Activated T-helper 1 cell treated with Interleukin-2 at 50 U/mL for 16 hours (primary cell): Measurements from ENCODE around the gene PRKAG2.

Experiments
- DNase-seq: peaks from one replicate; pipeline ENCODE4 v3.0.0-alpha.2; 2020; ENCODE audit warnings: low read depth

The PRKAG2 gene

DNA sequence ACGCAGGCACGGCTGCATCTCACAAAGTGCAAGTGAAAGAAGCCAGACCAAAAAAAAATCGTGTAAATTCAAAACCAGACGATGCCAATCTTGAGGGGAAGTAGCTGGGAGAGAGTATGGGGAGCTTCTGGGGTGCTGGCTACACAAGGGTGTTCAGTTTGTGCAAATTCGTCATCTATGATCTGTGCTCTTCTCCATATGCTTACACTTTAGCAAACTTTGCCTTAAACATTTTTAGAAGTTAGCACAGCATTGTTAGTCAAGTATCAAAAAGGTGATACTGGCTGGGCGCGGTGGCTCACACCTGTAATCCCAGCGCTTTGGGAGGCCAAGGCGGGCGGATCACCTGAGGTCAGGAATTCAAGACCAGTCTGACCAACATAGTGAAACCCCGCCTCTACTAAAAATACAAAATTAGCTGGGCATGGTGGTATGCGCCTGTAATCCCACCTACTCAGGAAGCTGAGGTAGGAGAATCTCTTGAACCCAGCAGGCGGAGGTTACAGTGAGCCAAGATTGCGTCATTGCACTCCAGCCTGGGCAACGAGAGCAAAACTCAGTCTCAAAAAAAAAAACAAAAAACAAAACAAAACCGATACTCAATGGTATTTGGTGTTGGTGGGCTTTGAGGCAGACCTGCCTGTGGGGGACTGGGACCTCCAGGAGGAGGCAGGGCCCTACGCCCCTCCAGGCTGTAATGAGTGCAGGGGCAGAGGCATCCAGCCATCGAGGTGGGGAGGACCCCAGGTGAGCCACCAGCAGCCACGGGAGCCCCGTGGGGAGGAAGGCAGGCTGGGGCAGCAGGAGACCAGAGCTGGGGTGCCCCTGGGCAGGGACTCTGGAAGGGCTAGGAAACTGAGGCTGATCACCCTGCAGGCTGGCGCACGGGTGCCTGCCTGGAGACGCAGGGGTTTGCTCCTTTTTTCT is 150.0 kb downstream of the PRKAG2 start:
- no peak for DNase-seq

DNA sequence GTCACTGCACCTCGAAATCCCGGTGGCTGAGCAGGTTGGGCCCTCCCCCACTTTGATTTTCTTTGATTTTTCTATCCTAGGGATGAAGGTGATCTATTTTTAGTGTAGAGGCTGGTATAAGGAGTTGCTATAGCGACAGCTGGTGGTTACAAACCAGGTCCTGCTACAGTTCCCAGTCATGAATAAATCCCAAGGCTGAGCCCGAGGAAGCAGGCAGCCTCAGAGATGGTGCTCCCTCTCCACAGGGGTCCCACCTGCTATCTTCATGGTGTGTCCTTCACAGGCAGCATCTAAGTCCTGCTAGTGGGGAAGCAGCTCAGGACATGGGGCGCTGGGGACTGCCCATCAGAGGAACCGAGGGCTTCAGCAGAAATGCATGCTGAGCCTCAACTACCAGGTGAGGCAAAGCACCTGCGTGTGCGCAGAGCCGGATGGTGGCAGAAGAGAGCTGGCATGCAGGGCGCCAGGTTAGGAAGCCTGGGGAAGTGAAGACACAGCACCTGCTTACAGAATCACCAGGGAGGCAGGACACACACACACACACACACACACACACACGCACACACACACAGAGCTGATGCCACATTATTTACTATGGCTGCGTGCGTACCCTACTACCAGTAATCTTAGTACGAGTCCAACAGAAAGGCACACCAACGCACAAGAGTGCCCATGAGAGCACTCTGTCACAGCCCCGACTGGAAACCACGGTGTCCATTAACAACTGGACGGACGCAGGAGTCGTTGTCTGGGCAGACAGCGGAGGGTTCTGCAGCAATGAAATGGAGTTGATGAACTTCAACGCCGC is 150.9 kb downstream of the PRKAG2 start:
- no peak for DNase-seq

DNA sequence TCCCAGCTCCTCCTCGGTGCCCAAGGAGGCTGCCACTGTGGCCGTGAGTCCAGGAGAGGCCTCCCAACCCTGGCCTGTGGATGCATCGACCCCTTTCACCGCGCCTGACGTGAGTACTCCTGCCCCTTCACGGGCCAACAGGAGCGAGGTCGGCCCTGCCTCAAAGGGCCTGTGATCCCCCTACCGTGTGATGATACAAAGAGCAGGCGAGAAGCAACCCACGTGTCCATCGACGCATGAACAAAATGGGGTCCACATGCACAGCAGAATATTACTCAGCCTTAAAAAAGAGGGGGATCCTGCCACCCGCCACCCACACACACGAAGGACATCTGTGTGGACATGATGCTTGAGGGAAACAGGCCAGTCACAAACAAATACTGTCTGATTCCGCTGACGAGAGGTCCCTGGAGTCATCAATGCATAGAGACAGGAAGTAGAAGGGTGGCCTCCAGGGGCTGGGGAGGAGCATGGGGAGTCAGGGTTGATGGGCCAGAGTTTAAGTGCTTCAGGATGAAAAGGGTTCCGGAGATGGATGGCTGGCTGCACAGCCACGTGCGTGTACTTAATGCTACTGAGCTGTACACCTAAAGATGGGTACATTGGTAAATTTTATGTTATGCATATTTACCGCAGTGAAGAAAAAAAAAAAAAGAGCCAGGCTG is 151.9 kb downstream of the PRKAG2 start:
- DNase-seq, result no peak

DNA sequence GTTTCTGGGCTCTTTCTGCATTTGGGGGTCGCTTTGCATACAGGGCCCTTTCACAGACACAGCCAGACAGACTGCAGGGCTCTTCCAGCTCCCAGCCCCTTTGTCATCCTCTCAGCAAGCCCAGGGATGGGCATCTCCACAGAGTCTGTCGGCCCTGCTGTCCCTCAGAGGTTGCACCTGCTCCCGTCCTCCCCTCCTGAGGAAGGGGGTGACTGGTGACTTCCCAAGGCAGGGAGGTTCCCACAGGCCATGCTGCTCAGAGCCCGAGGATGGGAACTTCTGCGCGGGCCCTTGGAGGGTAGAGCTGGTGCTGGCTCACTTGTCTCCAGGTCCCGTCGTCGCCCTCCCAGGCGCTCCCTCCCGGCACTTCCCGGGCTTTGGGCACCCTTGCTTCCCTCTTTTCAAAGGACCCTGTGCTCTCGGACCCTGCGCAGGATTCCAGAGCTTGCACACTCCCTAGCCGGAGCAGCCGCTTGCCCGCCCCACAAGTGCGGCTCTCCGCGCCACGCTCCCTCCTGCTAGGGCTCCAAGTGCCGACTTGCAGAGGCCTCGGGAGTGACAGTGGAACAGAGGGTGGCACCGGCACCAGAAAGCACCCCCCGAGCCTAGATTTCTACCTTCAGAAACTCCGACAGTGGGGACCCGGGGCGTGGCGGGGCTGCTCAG is 152.5 kb downstream of the PRKAG2 start:
- no peak for DNase-seq

DNA sequence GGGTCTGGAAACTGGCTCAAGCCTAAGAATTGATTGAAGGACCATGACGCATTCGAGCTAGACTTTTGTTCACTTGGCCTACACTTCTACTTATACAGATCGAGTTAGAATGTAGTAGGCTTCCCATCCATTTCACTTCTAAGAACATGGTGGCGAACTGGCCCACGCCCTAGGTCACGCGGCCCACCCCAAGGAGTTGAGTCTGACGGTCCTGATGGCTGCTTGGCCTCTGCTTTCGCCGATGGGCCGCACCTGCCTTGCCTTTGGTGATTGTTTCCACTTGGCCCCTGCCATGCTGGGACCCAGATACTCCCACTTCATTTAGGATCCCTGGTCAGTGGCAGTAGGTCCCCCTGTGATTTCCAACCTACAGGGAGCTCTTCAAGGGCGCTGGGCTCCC is 153.6 kb downstream of the PRKAG2 start:
- no peak for DNase-seq

DNA sequence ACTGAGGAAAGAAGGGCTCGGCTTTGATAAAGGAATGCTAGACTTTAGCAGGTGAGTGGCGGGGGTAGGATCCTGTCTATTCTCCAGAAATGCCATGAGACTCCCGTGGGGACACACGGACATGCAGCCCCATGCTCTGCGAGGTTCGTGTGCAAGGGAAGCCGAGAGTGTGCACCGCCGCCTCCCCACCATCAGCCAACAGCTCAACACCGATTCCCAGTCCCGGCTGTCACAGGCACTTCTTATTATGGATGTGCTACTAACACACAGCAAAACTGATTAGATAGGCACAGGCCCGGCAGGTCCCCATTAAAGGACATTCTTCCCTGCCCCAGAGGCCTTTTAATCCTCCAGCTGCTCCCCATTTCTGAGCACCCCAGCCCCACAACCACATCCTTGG is 154.4 kb downstream of the PRKAG2 start:
- DNase-seq, result no peak

DNA sequence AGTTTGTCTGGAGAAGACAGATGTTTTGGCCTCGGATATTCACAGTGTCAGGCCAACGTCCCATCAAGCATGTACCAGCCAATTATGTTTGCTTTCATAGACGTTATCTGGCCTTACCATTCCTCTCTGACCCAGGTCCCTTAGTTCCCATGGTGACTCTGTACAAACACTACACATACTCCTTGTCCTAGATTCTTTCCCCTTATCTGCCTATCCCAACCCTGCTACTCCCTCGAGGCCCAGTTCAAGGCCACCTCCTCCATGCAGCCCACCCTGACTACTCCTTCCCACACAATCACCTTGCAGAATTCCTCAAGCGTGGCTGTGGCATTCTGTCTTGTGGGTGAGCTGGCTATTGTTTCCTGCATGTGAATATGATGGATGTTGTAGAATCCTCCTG is 155.2 kb downstream of the PRKAG2 start:
- DNase-seq, result no peak

DNA sequence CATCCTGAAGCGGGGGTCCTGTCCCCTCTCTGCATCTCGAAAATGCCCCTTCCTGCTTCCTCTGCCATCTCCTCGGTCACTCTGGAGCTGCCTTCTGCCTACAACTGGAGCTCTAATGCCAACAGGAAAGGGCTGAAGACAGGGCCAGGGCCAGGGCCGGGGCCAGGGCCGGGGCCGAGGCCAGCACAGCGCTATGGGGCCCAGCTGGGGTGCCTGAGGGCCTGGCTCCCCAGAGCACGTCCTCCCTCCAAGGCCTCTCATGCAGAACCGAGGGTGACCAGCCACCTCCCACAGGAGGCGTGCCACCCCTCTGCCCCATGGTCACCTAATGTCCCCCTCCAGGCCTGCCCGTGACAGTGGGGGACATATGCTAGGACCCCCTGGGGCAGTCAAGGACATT is 155.7 kb downstream of the PRKAG2 start:
- no peak for DNase-seq

DNA sequence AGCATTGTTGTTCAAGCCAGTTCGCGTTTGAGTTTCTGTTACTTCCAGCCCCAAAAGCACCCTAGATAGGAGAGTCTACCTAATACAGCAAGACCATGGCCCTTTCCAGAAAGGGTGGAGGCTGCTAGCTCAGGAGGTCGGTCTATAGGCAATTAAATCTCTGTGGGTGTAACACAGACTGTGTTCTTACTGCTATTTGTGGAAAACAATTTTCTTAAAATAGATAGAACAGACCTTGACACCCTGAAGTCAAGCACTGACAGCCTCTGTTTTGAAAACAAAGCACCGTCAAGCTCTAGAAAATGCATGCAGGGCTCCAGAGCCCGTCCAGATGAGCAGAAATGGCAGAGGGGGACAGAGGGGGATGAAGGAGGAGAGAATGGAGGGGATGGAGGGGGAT is 156.6 kb downstream of the PRKAG2 start:
- no peak for DNase-seq

DNA sequence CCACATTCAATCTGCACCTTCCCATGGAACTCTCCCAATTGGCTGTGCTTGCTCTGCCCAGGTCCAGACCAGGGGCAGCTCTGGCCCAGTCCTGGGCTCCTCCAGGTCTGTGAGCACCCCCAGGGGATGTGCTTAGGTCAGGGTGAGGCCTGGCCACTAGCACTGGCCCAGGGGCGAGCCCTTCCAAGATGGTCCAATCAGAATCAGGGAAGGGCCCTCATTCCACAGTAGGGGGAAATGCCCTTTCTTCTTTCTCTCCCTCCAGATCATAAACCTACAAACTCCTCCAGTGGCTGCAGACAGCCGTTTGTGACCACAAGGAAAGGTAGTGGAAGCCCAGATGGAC is 157.0 kb downstream of the PRKAG2 start:
- DNase-seq, result no peak

DNA sequence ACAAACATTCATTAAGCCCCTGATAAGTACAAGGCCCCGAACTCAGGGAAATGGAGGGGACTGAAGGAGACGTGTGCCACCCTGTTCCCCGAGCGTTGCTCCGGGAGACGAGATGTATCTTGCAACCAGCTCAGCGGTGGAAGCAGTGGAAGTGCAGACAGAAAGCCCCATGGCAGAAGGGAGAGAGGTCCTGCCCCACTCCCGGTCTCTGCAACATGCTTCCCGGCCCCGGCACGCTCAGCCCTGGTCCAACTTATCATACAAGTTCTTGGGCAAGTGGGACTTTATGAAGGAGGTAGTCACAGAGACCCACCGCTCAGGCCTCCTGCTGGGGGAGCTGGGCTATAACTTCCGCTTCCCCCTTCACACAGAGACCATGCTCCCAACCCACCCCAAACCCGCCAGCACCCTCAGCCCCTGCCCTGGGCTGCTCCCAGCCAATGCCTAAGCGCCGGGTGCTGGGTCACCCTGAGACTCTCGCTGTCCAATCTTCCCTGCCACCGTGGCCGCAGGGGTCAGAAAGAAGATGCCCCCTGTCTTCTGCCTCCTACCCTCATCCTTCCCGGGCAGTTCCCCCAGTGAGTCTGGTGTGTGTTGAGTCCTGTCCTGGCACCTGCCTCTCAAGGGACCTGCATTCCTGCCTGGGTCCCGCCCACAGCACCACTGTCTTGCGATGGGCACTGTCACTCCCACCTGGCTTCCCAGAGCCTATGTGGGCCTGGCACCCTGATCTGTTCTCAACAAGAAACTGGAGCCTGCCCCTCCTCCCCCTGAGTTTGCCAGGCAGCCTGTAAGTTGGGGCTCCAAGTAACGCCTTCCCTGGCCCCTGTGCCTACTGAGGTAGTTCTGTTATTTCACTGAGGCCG is 157.7 kb downstream of the PRKAG2 start:
- no peak for DNase-seq

DNA sequence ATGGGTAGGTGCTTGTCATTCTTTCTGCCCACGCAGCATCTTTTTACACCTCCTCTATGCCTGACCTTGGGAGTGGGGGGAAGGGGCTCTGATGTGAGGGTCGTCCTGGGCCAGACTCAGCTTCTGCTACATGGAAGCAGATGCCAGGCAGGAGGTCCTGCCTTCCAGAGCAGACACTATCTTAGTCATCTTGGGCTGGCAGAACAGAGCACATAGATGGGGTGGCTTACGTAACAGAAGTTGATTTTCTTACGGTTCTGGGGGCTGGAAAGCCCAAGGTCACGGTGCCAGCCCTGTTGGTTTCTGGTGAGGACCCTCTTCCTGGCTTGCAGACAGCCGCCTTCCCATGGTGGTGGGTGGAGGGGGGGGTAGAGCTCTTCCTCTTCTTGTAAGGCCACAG is 159.0 kb downstream of the PRKAG2 start:
- no peak for DNase-seq

DNA sequence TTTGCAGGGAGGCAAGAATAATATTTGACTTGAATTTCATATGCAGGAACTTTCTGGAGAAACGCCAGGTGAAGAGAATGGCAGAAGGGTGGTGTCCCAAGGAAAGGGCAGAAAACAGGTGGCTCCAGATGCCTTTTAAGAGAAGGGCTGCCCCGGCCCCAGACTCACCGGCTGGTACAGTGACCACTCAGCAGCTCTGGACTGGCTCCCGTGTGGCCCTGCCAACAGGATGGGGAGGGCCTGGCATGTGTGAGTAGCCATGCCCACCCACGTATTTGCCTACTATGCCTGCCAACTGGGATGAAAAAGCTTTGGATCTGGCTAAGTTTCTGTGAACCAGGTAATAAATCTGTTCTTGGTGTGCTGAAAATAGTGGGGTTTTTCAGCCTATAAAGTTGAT is 159.5 kb downstream of the PRKAG2 start:
- no peak for DNase-seq

DNA sequence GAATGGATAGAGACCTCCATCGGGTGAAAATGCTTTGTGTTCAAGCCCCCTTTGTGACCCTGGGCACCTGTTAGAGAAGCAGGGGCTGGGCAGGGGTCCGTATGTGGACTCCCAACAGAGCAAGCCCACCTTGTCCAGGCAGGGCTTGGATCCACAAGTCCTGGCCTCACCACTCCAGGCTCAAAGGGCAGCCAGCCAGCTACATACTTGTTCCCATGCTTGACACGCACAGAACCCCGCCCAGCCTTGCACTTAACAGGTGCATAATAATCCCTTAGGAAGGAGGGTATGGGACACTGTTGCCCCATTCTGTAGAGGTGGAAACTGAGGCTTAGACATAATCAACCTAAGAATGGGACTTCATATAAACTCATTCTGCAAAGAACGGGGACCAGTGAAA is 160.6 kb downstream of the PRKAG2 start:
- no peak for DNase-seq

DNA sequence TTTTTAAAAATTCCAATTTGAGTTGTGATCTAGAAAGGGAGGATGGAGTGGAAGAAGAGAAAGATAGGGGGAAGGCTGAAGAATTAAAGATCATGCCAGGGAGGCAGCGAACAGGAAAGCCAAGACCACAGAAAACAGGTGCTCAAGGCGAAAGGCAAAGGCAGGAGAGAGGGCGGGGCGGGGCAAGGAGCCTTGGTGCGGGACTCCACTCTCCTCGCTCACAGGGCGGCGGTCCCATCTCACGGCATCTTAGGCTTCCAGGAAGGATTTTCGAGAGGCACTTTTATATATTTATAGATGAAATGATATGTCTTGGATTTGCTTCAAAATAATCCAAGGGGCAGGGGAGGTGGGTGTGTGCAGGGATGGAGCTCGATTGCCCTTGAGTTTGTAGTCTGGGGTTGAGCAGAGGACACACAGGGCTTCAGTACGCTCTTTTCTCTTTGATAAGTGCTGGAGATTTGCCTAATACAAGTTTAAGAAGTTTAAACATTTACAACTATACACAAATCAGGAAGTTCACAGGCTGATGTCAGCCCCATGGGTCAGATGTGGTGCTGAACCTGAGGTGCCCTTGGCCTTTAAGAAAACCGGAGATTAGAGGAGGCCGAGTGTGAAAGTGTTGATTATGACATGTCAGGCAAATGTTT is 161.1 kb downstream of the PRKAG2 start:
- no peak for DNase-seq

DNA sequence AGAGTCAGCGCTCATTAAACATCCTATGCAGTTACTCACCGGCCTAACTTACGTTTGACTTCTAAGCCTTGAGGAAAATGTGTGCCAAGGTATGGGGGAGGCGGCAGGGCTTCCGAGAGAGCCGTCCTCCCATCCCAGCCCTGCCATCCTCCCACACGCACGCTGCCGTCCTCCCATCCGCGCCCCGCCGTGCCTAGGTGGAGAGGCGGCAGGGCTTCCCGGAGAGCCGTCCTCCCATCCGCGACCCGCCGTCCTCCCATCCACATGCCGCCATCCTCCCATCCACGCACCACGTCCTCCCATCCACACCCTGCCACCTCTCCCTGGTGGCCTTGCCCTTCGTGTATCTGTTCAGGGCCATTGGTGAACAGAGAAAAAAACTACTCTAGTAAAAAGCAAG is 162.7 kb downstream of the PRKAG2 start:
- no peak for DNase-seq

DNA sequence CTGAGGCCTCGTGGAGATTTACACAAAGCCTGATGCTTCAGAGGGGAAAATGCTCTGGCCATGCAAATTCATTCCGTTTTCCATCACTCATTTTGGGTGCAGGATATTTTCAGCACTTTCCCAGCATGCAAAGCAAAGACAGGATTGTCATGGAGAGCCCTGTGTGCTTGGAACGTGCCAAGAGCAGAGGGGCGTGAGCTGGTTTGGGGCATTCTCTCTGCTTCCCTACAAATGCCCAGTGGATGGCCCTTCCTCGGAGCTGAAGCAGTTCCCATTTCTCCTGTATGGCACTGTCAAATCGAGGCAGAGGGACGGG is 164.1 kb downstream of the PRKAG2 start:
- no peak for DNase-seq

DNA sequence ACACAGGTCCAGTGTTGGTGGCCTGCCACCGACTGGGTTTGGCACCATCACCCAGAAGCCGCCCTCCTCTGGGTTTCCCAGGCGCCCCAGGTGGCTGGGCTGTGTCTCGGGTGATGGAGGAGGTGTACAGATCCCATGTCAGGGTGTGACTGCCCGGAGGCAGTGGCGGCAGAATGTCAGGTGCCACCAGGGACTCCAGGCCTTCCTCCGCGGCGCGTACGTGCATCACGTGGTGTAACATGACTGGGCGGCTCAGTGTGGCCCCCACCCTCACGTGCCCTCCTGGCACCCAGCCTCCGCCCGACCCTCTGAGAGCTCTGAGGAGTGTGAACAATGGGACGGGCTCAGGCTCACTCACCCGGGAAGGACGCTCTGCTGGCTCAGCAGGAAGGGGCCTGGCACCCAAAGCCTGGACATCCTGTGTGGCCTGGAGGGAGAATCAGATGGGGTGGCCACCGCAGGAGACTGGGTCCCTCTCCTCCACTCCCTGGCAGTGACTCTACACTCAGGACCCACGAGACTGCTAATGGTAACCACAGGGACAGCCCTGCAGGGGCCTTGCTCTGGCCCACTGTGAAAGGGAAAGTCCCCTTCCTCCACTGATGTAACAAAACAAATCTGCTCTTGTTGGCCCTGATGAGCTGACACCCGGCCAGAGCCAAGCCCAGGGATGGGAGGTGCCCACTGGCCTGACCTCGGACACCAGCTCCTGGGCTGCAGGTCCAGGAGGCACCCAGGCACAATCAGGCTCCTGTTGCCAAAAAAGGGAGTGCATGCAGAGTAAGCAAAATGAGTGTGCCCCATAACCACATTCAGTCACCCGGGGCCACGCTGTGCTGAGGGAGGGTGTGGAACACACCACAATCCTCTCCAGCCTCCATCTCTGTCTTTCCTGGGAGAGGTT is 164.8 kb downstream of the PRKAG2 start:
- DNase-seq, result no peak

DNA sequence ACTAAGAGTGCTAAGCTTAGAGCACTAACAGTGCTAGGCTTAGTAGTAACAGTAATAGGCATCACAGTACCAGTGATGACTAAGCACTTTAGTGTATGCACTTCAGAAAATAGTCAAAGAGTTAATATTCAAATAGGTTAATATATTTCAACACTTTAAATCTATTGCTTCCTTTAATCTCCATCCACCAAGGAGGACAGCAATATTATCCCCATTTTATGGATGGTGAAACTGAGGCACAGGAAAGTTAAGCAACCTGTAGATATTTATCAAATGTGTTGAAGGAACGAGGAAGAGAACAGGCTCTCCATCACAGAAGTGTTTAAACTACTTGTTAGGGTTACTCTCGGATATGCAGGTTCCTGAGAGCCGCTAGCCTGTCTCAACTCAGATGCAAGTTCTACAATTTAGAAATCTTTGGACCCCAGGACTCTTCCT is 165.5 kb downstream of the PRKAG2 start:
- DNase-seq, result no peak
